HUES6 (cell line): Measurements from ENCODE around the gene SLC25A12.
"Not testable (repeated sequence)": the region's sequence is repeated elsewhere in the genome, so short reads cannot be mapped to it uniquely, and the experiment has no call there.

ENCODE experiments used
- H3K27ac ChIP-seq: 2 replicates; pipeline ENCODE4 v1.7.0; 2013; ENCODE audit warnings: low read depth, mild to moderate bottlenecking, low read length, inconsistent platforms
- H3K27me3 ChIP-seq: 2 replicates; pipeline ENCODE4 v1.6.1; 2013; ENCODE audit warnings: low read length; ENCODE audit not compliant: control insufficient read depth, insufficient read depth
- H3K36me3 ChIP-seq: 2 replicates; pipeline ENCODE4 v1.6.1; 2013; ENCODE audit warnings: low read length; ENCODE audit not compliant: control insufficient read depth, insufficient read depth
- H3K4me1 ChIP-seq: 2 replicates; pipeline ENCODE4 v1.6.1; 2013; ENCODE audit warnings: low read length; ENCODE audit not compliant: control insufficient read depth, insufficient read depth
- H3K4me3 ChIP-seq: 2 replicates; pipeline ENCODE4 v1.5.1; 2013; ENCODE audit warnings: low read depth, low read length
- H3K9ac ChIP-seq: one replicate; pipeline ENCODE4 v1.6.1; 2013; ENCODE audit warnings: mild to moderate bottlenecking, low read length
- H3K9me3 ChIP-seq: 2 replicates; pipeline ENCODE4 v1.6.1; 2013; ENCODE audit warnings: low read depth, low read length; ENCODE audit not compliant: control insufficient read depth, insufficient read depth

Gene SLC25A12

DNA sequence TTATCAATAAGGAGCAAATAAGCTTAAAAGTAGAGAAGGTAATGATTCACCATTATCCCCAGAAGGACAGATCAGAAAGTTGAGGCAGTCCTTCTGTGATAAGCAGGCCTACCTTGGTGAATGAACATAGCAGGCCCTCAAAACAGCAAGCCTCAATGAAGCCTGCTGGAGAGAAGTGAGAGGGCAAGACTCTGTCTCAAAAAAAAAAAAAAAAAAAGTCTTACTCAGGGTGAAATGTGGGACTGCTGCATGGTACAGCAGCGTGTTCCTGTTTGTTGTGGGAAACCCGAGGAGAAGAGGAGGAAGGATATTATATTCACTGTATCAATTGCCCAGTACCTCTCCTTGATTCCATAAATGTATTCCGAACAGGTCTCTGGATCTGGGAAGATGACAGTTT, 19.5 kb upstream of the SLC25A12 start:
- no peaks in the 10 kb centered on the region for H3K4me1 ChIP-seq
- H3K9ac ChIP-seq = no peak overlapping the region
- H3K4me3 ChIP-seq = no peak overlapping the region
- no peaks in the 10 kb centered on the region for H3K36me3 ChIP-seq
- no peaks in the 10 kb centered on the region for H3K9me3 ChIP-seq
- no peaks in the 10 kb centered on the region for H3K27me3 ChIP-seq
- no peak overlapping the region for H3K27ac ChIP-seq

- Histone ChIP-seq H3K27me3 (no peaks in the 10 kb centered on the region), H3K9ac (no peak overlapping the region), H3K9me3 (no peaks in the 10 kb centered on the region)
Observed at GRCh38 chr2:171910494-171910893, 16.4 kb upstream of the SLC25A12 start.

GRCh38 chr2:171909266-171909665, 15.2 kb upstream of the SLC25A12 start:
- no peak overlapping the region for H3K9ac ChIP-seq

More at GRCh38 chr2:171910494-171910893, 16.4 kb upstream of the SLC25A12 start:
- H3K4me1 ChIP-seq = no peaks in the 10 kb centered on the region
- no peak overlapping the region for H3K4me3 ChIP-seq
- H3K36me3 ChIP-seq = no peaks in the 10 kb centered on the region
- H3K27ac ChIP-seq = no peak overlapping the region

GRCh38 chr2:171908235-171908634, 14.2 kb upstream of the SLC25A12 start:
- Histone ChIP-seq H3K9ac (no peak overlapping the region), H3K9me3 (no peaks in the 10 kb centered on the region), H3K4me3 (no peak overlapping the region), H3K27me3 (no peaks in the 10 kb centered on the region), H3K4me1 (no peaks in the 10 kb centered on the region), H3K36me3 (no peaks in the 10 kb centered on the region), H3K27ac (no peak overlapping the region)

More at GRCh38 chr2:171909266-171909665, 15.2 kb upstream of the SLC25A12 start:
- Histone ChIP-seq H3K27ac (no peak overlapping the region), H3K9me3 (no peaks in the 10 kb centered on the region), H3K36me3 (no peaks in the 10 kb centered on the region), H3K27me3 (no peaks in the 10 kb centered on the region), H3K4me3 (no peak overlapping the region), H3K4me1 (no peaks in the 10 kb centered on the region)

- Histone ChIP-seq H3K36me3 (no peaks in the 10 kb centered on the region), H3K9ac (no peak overlapping the region)
Observed at GRCh38 chr2:171902840-171903420, 8.9 kb upstream of the SLC25A12 start.

DNA sequence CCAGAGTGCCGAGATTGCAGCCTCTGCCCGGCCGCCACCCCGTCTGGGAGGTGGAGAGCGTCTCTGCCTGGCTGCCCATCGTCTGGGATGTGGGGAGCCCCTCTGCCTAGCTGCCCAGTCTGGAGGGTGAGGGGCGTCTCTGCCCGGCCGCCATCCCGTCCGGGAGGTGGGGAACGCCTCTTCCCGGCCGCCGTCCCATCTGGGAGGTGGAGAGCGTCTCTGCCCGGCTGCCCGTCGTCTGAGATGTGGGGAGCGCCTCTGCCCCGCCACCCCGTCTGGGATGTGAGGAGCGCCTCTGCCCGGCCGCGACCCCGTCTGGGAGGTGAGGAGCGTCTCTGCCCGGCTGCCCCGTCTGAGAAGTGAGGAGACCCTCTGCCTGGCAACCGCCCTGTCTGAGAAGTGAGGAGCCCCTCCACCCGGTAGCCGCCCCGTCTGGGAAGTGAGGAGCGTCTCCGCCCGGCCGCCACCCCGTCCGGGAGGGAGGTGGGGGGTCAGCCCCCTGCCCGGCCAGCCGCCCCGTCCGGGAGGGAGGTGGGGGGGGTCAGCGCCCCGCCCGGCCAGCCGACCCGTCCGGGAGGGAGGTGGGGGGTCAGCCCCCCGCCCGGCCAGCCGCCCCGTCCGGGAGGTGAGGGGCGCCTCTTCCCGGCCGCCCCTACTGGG, 5.7 kb upstream of the SLC25A12 start:
- not testable (repeated sequence) for H3K27me3 ChIP-seq, H3K4me3 ChIP-seq, H3K4me1 ChIP-seq, H3K9ac ChIP-seq, H3K27ac ChIP-seq, H3K9me3 ChIP-seq, H3K36me3 ChIP-seq

More at GRCh38 chr2:171902840-171903420, 8.9 kb upstream of the SLC25A12 start:
- Histone ChIP-seq H3K9me3 (peaks cover 8% of the 10 kb centered on the region), H3K27ac (no peak overlapping the region), H3K4me3 (no peak overlapping the region), H3K27me3 (no peaks in the 10 kb centered on the region), H3K4me1 (no peaks in the 10 kb centered on the region)

DNA sequence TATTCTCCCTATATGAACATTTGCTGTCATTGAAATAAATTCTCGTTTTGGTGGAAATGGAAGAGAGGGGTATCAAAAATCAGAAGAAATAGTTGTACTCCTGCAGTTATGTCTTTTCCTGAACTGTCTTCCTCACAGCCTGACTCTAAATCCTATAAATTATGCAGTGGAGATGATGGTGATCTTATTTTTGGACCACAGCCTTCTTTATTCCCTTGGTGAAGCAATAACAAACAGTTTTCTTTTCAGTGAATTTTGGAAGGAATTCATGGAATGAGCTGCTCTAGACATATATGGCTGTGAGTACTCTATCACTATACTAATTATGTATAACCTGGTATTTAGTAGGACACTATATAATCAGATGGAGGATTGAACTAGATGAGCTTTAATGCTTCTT, 1.7 kb upstream of the SLC25A12 start:
- Histone ChIP-seq H3K27ac (no peak overlapping the region), H3K27me3 (no peaks in the 10 kb centered on the region)

GRCh38 chr2:171894612-171894947, 536 bp upstream of the SLC25A12 start:
- Histone ChIP-seq H3K27ac (no peak overlapping the region), H3K36me3 (peaks cover 3% of the 10 kb centered on the region; the same call in 1 of the 2 replicates), H3K27me3 (no peaks in the 10 kb centered on the region), H3K4me1 (peaks cover 7% of the 10 kb centered on the region), H3K9ac (peak overlapping the region; percentile 79), H3K4me3 (peak overlapping the region; percentile 85), H3K9me3 (peaks cover 6% of the 10 kb centered on the region)

More for the DNA sequence above, 1.7 kb upstream of the SLC25A12 start:
- Histone ChIP-seq H3K4me1 (peaks cover 7% of the 10 kb centered on the region), H3K4me3 (no peak overlapping the region), H3K9me3 (peaks cover 6% of the 10 kb centered on the region), H3K36me3 (no peaks in the 10 kb centered on the region), H3K9ac (no peak overlapping the region)

DNA sequence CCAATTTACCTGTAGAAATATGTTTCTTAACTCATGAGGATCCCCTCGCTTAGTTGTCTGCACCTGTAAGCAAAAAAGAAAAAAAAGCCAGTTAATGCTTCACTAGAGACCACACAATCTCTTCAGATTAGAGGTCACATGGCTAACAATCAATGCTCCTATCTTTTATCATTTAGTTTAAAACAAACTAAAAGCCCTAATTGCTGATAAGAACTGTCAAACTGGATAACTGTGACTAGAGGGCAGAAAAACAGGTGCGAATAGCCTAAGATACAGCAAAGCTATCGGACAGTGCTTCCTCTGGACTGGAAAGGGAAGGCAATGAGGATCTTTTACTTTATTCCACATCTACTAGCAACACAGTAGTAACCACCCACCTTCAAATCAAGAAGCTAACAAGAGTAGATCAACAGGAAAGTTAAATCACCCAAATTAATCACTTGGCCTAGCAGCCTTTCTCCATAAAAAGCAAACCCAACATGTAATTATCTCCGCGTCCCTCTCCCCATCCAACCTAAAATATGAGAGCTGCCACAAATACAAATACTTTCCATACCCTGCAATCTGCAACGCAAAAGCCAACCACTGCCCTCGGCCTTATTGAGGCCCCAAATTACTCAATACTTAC, 734 bp downstream of the SLC25A12 start:
- Histone ChIP-seq H3K27ac (no peak overlapping the region), H3K4me1 (peaks cover 7% of the 10 kb centered on the region), H3K9ac (peak overlapping the region; percentile 79), H3K9me3 (peaks cover 2% of the 10 kb centered on the region; the same call in 1 of the 2 replicates), H3K4me3 (peak overlapping the region; percentile 85), H3K27me3 (no peaks in the 10 kb centered on the region), H3K36me3 (peaks cover 3% of the 10 kb centered on the region; the same call in 1 of the 2 replicates)

DNA sequence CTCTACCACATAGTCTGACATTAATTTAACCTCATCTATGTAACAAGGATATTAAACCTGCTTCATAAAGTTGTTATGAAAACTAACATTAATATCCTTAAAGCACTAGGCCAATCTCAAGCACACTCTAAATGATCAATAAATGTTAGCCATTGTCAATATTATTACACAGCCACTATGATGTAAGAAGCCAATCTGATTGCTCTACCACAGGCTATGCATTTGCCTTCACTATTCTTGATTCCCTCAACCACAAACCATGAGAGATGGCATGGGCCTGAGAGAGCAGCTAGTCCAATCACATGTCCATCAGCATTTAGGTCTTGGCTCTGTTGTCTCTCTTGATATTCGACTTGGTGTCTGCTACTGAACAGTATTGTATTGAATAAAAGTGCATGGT, 4.2 kb downstream of the SLC25A12 start:
- Histone ChIP-seq H3K4me3 (no peak overlapping the region), H3K9me3 (no peaks in the 10 kb centered on the region), H3K27ac (no peak overlapping the region), H3K36me3 (peaks cover 3% of the 10 kb centered on the region; the same call in 1 of the 2 replicates), H3K27me3 (no peaks in the 10 kb centered on the region), H3K4me1 (peaks cover 7% of the 10 kb centered on the region), H3K9ac (no peak overlapping the region)

GRCh38 chr2:171889333-171889732, 4.7 kb downstream of the SLC25A12 start:
- no peak overlapping the region for H3K27ac ChIP-seq
- H3K27me3 ChIP-seq = no peaks in the 10 kb centered on the region
- H3K36me3 ChIP-seq = peaks cover 3% of the 10 kb centered on the region; the same call in 1 of the 2 replicates
- no peaks in the 10 kb centered on the region for H3K9me3 ChIP-seq
- H3K9ac ChIP-seq = no peak overlapping the region
- 0 out of 2 replicates have a peak, but pooled peaks cover 3% of the 10 kb centered on the region for H3K4me1 ChIP-seq
- H3K4me3 ChIP-seq = no peak overlapping the region
